ENCODE results near the gene CEP63.

Gene CEP63

DNA sequence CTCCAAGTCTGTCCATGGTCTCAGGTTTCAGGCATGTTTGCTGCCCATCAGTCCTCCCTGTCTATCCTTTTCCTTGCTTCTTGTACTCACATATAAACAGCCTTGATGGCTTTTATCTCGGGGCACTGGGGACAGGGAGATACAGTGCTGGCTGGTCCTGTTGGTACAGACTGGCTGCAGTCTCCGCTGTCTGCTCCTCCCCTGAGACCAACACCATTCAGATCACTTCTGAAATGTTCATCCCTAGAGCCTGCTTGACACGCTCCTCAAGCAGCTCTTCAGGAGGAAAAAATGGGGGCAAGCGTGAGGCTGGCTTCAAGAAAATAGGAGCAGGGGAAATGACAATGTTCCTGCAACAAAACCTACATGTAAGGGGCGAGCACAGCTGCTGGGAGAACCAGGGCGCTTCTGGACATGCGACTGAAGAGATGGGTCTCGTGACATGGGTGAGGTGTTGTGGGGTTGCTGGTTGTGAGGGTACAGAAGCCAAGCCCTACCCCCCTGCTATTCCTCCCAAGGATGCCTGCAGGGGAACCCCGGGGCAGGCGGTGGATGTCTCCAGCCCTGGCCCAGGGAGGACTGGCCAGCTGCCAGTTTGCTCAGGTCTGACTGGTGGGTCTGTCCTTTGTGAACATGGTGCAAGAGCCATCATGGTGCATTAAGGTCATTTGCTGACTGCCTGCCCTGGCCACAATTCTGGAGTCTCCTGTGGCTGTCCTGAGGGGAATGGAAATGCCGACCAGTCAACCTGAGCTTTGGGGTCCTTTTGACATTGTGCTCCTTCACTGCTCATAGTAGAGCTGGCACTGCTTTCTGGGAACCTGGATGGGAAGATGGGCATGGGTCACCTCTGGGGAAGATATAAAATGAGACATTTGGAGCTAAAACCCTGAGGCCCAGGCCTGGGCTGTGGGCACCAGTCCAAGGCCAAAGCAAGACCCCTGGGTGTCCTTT is 124.9 kb downstream of the CEP63 start:
- DNase-seq = no peak

GRCh38 chr3:134611516-134611915 is 125.7 kb downstream of the CEP63 start:
- no peak for DNase-seq

DNA sequence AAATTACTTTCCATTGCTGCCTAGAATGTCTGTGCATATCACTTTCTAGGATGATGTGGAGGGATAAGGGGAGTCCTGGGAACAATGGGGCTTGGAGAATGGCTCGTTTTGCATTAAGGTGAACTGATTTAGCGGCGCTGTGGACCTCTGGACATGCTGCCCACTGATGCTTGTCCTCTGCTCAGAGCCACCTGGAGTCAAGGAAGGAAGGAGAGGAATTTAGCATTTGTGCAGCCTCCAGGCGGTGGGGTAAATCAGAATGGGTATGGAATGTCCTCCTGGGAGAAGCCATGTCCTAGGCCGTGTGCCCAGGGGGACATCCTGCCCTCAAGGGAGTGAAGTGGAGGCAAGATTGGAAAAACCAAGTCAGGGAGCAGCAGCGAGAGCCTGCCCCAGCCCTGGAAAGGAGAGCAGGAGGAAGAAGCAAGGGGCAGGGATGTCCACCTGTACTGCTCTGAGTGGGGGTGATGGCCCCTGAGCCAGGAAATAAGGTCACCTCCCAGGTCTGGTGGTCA is 127.2 kb downstream of the CEP63 start:
- no peak for DNase-seq

DNA sequence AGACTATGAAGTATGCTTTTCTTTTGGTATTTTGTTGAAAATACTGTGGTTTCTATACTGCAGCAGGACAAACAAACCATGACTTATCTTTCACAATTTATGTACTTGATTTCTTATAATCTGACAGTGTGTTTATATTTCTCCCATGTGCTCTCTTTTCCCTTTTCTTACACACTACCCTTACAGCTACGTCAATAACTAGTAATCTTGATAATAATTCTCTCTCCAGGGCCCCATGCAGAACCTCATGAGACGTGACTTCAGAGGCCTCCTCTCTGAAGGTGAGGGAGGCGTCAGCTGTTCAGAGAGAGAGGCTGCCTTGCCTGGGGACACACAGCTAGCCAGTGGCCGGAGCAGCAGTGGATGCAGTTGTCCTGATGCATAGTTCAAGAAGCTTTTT is 129.1 kb downstream of the CEP63 start:
- DNase-seq = no peak

DNA sequence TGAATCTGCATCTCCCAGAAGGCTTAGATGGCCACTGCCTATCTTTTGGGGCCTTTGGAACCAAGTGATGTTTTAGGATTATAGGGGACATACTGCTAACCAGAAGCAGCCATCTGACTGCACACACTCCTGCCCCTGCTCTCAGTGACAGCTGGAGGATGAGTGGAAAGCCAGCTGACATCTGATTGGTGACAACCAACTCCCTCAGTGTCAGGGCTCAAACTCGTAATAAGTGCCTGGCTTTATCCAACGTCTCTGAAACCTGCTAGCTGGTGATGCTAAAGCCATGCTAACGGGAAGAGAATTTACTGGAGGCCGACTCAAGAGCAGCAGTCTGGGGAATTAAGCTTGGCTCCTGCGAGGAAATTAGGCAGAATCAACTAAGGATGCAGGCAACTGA is 129.9 kb downstream of the CEP63 start:
- no peak for DNase-seq

DNA sequence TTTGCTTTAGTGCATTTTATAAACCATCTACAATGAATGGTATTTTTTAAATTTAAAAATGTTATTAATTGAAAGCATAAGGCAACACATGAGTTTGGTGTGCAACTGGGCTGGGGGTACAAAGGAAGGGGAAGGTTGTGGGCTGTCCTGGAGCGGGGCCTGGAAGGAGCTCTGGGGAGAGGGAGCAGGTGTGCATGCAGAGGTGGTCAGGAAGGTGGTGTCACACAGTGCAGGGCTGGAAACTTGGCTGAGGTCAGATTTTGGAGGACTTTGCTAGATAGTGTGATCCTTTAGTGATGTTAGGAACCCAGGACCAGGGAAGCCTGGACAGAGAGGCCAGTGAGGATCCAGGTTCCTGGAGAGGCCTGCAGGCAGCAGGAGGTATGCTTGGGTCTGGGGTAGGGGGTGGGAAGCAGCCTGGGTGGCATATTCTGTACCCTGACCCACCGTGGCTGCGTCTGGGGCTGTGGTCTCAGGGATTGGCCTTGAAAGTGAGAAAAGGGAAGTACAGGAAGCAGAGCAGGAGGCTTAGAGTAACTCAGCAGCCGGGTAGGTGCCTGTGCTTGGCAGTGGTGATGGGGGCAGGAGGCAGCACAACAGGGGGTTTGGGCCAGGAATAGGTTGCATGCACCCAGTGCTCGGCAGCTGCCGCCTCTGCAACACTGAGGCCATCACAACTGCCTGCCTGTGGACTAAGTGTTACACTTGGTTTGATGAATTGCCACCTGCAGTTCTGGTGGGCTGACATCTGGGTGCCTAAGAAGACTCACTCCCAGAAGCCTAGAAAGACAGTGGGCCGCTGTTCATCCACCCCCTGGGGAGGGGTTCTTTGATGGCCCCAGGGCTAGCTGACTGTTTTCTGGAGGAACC is 132.0 kb downstream of the CEP63 start:
- no peak for DNase-seq

- no peak for DNase-seq
Measured at GRCh38 chr3:134618478-134619300, 132.8 kb downstream of the CEP63 start.

DNA sequence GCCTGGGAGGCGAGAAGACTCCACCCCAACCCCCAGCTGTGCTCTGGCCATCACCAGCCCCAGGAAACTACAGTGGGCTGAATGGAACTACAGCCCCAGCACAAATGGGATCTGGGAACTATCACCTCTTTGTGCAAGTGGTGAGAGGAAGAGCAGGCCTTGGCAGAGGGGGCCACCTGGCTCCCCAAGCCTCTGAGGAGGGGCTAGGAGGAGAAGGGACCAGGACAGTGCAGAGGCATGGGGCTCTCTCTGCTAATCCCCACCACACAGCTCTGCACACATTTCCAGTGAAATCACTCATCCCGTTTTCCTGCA is 133.4 kb downstream of the CEP63 start:
- no peak for DNase-seq

- no peak for DNase-seq
Measured at GRCh38 chr3:134619884-134620445, 134.1 kb downstream of the CEP63 start.

GRCh38 chr3:134620476-134621115 is 134.7 kb downstream of the CEP63 start:
- no peak for DNase-seq

GRCh38 chr3:134621854-134622253 is 136.0 kb downstream of the CEP63 start:
- no peak for DNase-seq

- DNase-seq = no peak
Measured at GRCh38 chr3:134622806-134623365, 137.0 kb downstream of the CEP63 start.

DNA sequence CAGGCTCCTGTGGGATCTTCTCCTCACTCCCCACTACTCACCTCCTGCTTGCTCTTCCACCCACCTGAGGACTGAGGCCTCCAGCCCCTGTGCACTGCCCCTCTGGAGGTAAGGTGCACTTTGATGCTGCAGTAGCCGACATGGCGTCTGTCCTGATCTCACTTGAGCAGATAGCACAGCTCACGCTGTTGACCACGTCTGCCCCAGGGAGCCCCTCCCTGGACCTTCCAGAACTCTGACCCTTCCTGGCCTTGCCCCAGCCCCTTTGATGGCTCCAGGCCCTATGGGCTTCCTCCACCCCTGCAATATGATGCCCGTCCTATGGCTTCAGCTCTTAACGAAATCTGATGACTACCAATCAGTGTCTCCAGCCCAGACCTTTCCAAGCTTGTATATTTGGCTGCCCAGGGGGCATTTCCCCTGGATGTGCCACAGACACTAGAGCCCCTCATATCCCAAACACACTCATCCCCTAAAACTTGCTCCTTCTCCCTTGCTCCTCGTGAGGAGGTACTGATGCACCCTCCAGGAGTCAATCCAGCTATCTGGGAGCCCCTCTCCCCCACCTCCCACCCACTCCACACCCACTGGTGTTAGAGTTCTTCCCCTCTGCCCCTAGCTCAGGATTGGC is 137.9 kb downstream of the CEP63 start:
- no peak for DNase-seq

All from stimulated activated CD4-positive, alpha-beta T cell treated with anti-CD3 and anti-CD28 coated beads, Interleukin-12 subunit alpha, Interleukin-12 subunit beta, amount 100 ng/mL, for 4 hours (primary cell).